Spleen (tissue), 7 donors: Measurements from ENCODE around the gene PLA2G3.

Experiments used
- CTCF ChIP-seq, 11 experiments: fragments of 200-600 bp in 7 of 11; fragments of 450-650 bp in 4 of 11; sonication (generic) in 4 of 11; IDR thresholded peaks in 8 of 11; conservative IDR thresholded peaks in 3 of 11; 1 replicate in 7 of 11; 2 replicates in 4 of 11; pipeline versions ENCODE4 v1.4.0 to v1.8.0; 2016 to 2021; ENCODE audit warnings: antibody characterized with exemption in 11 of 11, inconsistent platforms in 4 of 11, mild to moderate bottlenecking in 1 of 11
- POLR2AphosphoS5 ChIP-seq, 3 donors: sonication (generic); formaldehyde crosslinking; IDR thresholded peaks; one replicate each; pipeline ENCODE4 v1.5.1; 2017; ENCODE audit warnings: antibody characterized with exemption in 3 of 3
- donor health status: DM: no; HTN: no; CAD: no; lungs with moderate emphysema.
- donor health status: DM: no; HTN: no; CAD: no.
- donor health status: DM: no; HTN: no; CAD: no.

GRCh38 chr22:31126869-31127175 is 13.5 kb downstream of the PLA2G3 start:
- no peak for TF ChIP-seq CTCF (IDR thresholded peaks at IDR 0.05 in 8 of 11, conservative IDR thresholded peaks at IDR 0.05 in 3 of 11)
- TF ChIP-seq POLR2AphosphoS5 (IDR thresholded peaks at IDR 0.05) = no peak
